ENCODE measurements around the gene ZNF232.
A peak's percentile ranks its signal among the peaks of the same experiment; 100 is the strongest.
"Not testable (repeated sequence)": the region's sequence is repeated elsewhere in the genome, so short reads cannot be mapped to it uniquely, and the experiment has no call there.

Gene ZNF232

GRCh38 chr17:5124896-5125295 is 13.2 kb upstream of the ZNF232 start:
- 91% methylated on average over 6 of the region's 7 CpGs for WGBS

DNA sequence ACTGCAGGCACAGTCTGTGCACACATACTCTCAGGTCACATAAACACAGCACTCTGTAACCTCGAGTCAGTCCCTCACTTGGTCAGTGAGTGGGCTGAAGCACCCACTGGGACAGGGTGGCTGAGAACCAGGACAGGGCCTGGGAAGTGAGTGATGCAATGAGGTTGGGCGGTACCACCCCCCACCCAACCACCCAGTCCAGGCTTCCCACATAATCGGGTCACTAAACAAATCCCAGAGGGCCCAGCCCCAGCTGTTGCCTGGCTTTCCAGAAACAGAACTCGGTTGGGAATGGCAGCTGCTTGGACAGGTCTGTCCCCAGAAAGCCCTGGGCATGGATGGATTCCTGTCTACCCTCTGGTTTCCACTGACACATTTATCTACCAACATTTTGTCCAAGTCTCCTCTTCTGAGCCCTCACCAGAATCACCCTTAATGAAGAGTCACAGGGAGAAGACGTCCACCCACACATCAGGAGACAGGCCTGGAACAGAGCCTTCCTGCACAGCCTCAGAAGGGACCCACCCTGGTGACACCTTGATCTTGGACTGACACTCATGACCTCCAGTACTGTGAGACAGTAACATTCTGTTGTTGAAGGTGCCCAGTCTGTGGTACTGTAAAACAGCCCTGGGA is 12.6 kb upstream of the ZNF232 start:
- H2BK12ac ChIP-seq (ENCODE audit: low read length in 2 of 2); DNase-seq; H3K23ac ChIP-seq (ENCODE audit: low read length in 2 of 2); H2BK5ac ChIP-seq (ENCODE audit: low read depth, low read length, poor library complexity, severe bottlenecking); H3K18ac ChIP-seq (ENCODE audit: low read depth in 1 of 2, low read length in 2 of 2); H3K4me2 ChIP-seq (ENCODE audit: low read length, poor library complexity, severe bottlenecking); H4K91ac ChIP-seq (ENCODE audit: low read length); H3K79me1 ChIP-seq (replicated peaks; ENCODE audit: low read length, poor library complexity, severe bottlenecking); H2AK5ac ChIP-seq (ENCODE audit: low read length, severe bottlenecking); H3K4me3 ChIP-seq (ENCODE audit: insufficient read depth in 1 of 2, low read depth in 1 of 2, low read length in 2 of 2); H3K27ac ChIP-seq (ENCODE audit: low read length, poor library complexity, severe bottlenecking); H4K8ac ChIP-seq (ENCODE audit: low read length); H3K9ac ChIP-seq (ENCODE audit: low read length); H2BK15ac ChIP-seq (ENCODE audit: low read depth, poor library complexity, severe bottlenecking); H3K9me3 ChIP-seq (ENCODE audit: control insufficient read depth, low read length); H2BK120ac ChIP-seq (ENCODE audit: low read depth, low read length); H3K36me3 ChIP-seq (ENCODE audit: control insufficient read depth in 1 of 2, insufficient read depth in 2 of 2, low read depth in 1 of 2, low read length in 2 of 2); H3K4ac ChIP-seq (ENCODE audit: low read depth in 1 of 2, low read length in 2 of 2); H2AFZ ChIP-seq (ENCODE audit: low read depth, low read length): not testable (repeated sequence)
- WGBS: 82% methylated on average over 5 of the region's 5 CpGs
- H3K27me3 ChIP-seq (ENCODE audit: control insufficient read depth in 1 of 2, insufficient read depth in 1 of 2, low read length in 2 of 2): peaks cover 36 to 50% of the 10 kb centered on the region in 2 experiments
- peaks cover 15% of the 10 kb centered on the region for H3K4me1 ChIP-seq (ENCODE audit: control insufficient read depth, insufficient read depth, low read depth, low read length)
- H3K14ac ChIP-seq (ENCODE audit: low read length in 2 of 2): peak overlapping the region in 1 of 2 experiments; percentile 5

More at GRCh38 chr17:5124896-5125295, 13.2 kb upstream of the ZNF232 start:
- Histone ChIP-seq H3K27me3 (ENCODE audit: control insufficient read depth in 1 of 2, insufficient read depth in 1 of 2, low read length in 2 of 2) (peaks cover 36 to 54% of the 10 kb centered on the region in 2 experiments), H3K4me1 (ENCODE audit: control insufficient read depth, insufficient read depth, low read depth, low read length) (peaks cover 15% of the 10 kb centered on the region)
- H3K4ac ChIP-seq (ENCODE audit: low read depth in 1 of 2, low read length in 2 of 2); H3K27ac ChIP-seq (ENCODE audit: low read length, poor library complexity, severe bottlenecking); H4K8ac ChIP-seq (ENCODE audit: low read length); H2AK5ac ChIP-seq (ENCODE audit: low read length, severe bottlenecking); H3K4me3 ChIP-seq (ENCODE audit: insufficient read depth in 1 of 2, low read depth in 1 of 2, low read length in 2 of 2); H3K18ac ChIP-seq (ENCODE audit: low read depth in 1 of 2, low read length in 2 of 2); H4K91ac ChIP-seq (ENCODE audit: low read length); H3K36me3 ChIP-seq (ENCODE audit: control insufficient read depth in 1 of 2, insufficient read depth in 2 of 2, low read depth in 1 of 2, low read length in 2 of 2); H2BK12ac ChIP-seq (ENCODE audit: low read length in 2 of 2); H2BK5ac ChIP-seq (ENCODE audit: low read depth, low read length, poor library complexity, severe bottlenecking); H2BK15ac ChIP-seq (ENCODE audit: low read depth, poor library complexity, severe bottlenecking); H3K14ac ChIP-seq (ENCODE audit: low read length in 2 of 2); H2BK120ac ChIP-seq (ENCODE audit: low read depth, low read length); H2AFZ ChIP-seq (ENCODE audit: low read depth, low read length); DNase-seq; H3K9ac ChIP-seq (ENCODE audit: low read length); H3K79me1 ChIP-seq (replicated peaks; ENCODE audit: low read length, poor library complexity, severe bottlenecking); H3K9me3 ChIP-seq (ENCODE audit: control insufficient read depth, low read length); H3K23ac ChIP-seq (ENCODE audit: low read length in 2 of 2); H3K4me2 ChIP-seq (ENCODE audit: low read length, poor library complexity, severe bottlenecking): not testable (repeated sequence)

- peaks cover 38 to 51% of the 10 kb centered on the region in 2 experiments for H3K27me3 ChIP-seq (ENCODE audit: control insufficient read depth in 1 of 2, insufficient read depth in 1 of 2, low read length in 2 of 2)
- peak overlapping the region in 1 of 2 experiments; percentile 70 for H3K23ac ChIP-seq (ENCODE audit: low read length in 2 of 2)
- H2BK12ac ChIP-seq (ENCODE audit: low read length in 2 of 2): no peak overlapping the region
- no peak overlapping the region for H3K27ac ChIP-seq (ENCODE audit: low read length, poor library complexity, severe bottlenecking)
- H3K4me3 ChIP-seq (ENCODE audit: insufficient read depth in 1 of 2, low read depth in 1 of 2, low read length in 2 of 2): peak overlapping the region in 1 of 2 experiments; percentile 24
- H3K4ac ChIP-seq (ENCODE audit: low read depth in 1 of 2, low read length in 2 of 2): no peak overlapping the region
- H3K14ac ChIP-seq (ENCODE audit: low read length in 2 of 2): peak overlapping the region in 1 of 2 experiments; percentile 5
- no peak overlapping the region for H2BK15ac ChIP-seq (ENCODE audit: low read depth, poor library complexity, severe bottlenecking)
- peaks cover 2% of the 10 kb centered on the region for H3K9me3 ChIP-seq (ENCODE audit: control insufficient read depth, low read length)
- no peak for DNase-seq
- H3K9ac ChIP-seq (ENCODE audit: low read length): no peak overlapping the region
- H2BK5ac ChIP-seq (ENCODE audit: low read depth, low read length, poor library complexity, severe bottlenecking): no peak overlapping the region
- H4K8ac ChIP-seq (ENCODE audit: low read length): no peak overlapping the region
- H3K4me2 ChIP-seq (ENCODE audit: low read length, poor library complexity, severe bottlenecking): no peak overlapping the region
- WGBS: 71% methylated on average over 45 of the region's 53 CpGs
- peak overlapping the region in 1 of 2 experiments; percentile 44 for H3K18ac ChIP-seq (ENCODE audit: low read depth in 1 of 2, low read length in 2 of 2)
- no peak overlapping the region for H2AK5ac ChIP-seq (ENCODE audit: low read length, severe bottlenecking)
- H2BK120ac ChIP-seq (ENCODE audit: low read depth, low read length): no peak overlapping the region
- H4K91ac ChIP-seq (ENCODE audit: low read length): no peak overlapping the region
- H3K79me1 ChIP-seq (replicated peaks; ENCODE audit: low read length, poor library complexity, severe bottlenecking): no peaks in the 10 kb centered on the region
- peaks cover 0 to 5% of the 10 kb centered on the region in 2 experiments for H3K36me3 ChIP-seq (ENCODE audit: control insufficient read depth in 1 of 2, insufficient read depth in 2 of 2, low read depth in 1 of 2, low read length in 2 of 2)
- H2AFZ ChIP-seq (ENCODE audit: low read depth, low read length): peak overlapping the region; percentile 48
- peaks cover 15% of the 10 kb centered on the region for H3K4me1 ChIP-seq (ENCODE audit: control insufficient read depth, insufficient read depth, low read depth, low read length)
These were observed 11.9 kb upstream of the ZNF232 start for GRCh38 chr17:5123343-5124124.

Data from mesenchymal stem cell (in vitro differentiated cells and primary cell).